Ishikawa (cell line): Measurements from ENCODE around the gene DISP1.

Source experiments
- CEBPB ChIP-seq: IDR thresholded peaks from 2 replicates; pipeline ENCODE4 v1.6.1; 2012
- CREB1 ChIP-seq: IDR thresholded peaks from 2 replicates; pipeline ENCODE4 v1.6.1; 2012; ENCODE audit warnings: low read depth
- EGR1 ChIP-seq: IDR thresholded peaks from 2 replicates; pipeline ENCODE4 v1.6.1; 2012
- EP300 ChIP-seq: IDR thresholded peaks from 2 replicates; pipeline ENCODE4 v1.6.1; 2012; ENCODE audit warnings: borderline replicate concordance
- FOXM1 ChIP-seq: IDR thresholded peaks from 2 replicates; pipeline ENCODE4 v1.6.1; 2012; ENCODE audit warnings: low read depth, borderline replicate concordance
- NFIC ChIP-seq: IDR thresholded peaks from 2 replicates; pipeline ENCODE4 v1.6.1; 2012
- RAD21 ChIP-seq: IDR thresholded peaks from 2 replicates; pipeline ENCODE4 v1.6.1; 2012; ENCODE audit warnings: low read depth
- REST ChIP-seq: IDR thresholded peaks from 2 replicates; pipeline ENCODE4 v1.6.1; 2012; ENCODE audit warnings: low read depth, mild to moderate bottlenecking
- TAF1 ChIP-seq: IDR thresholded peaks from 2 replicates; pipeline ENCODE4 v1.6.1; 2012; ENCODE audit warnings: low read depth, mild to moderate bottlenecking
- TCF12 ChIP-seq: IDR thresholded peaks from 2 replicates; pipeline ENCODE4 v1.6.1; 2012; ENCODE audit warnings: low read depth
- TEAD4 ChIP-seq: IDR thresholded peaks from 2 replicates; pipeline ENCODE4 v1.6.1; 2012
- YY1 ChIP-seq: IDR thresholded peaks from 2 replicates; pipeline ENCODE4 v1.6.1; 2012; ENCODE audit warnings: low read depth
- ZBTB7A ChIP-seq: IDR thresholded peaks from 2 replicates; pipeline ENCODE4 v1.6.1; 2012; ENCODE audit warnings: low read depth
- TF ChIP-seq, protein P1 (sequence below): IDR thresholded peaks from 2 replicates; pipeline ENCODE4 v1.6.1; 2012
- TF ChIP-seq, protein P2 (sequence below): IDR thresholded peaks from 2 replicates; pipeline ENCODE4 v1.6.1; 2012

DISP1 gene

DNA sequence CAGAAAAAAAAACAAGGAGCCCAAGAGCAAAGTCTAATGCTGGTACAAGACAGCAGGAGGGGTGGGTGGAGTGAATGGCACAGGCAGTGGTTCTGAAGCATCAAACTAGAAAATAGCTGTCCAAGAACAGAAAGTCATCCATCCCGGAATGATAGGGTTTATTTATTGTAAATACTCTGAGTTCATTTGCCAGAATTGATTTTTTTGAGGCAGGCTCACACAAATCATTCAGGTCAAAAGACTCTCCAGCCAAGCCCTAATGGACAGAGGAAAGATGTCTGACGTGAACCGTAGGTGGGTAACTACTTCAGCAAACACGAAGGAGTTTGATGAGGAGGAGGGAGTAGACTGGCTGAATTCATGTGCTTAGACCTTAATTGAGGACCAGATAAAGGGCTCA, 13.8 kb upstream of the DISP1 start:
- TF ChIP-seq FOXM1 = no peak
- TF ChIP-seq REST = no peak
- TF ChIP-seq NFIC = no peak
- no peak for TF ChIP-seq TEAD4
- TF ChIP-seq TCF12 = no peak
- TF ChIP-seq ZBTB7A = no peak
- no peak for TF ChIP-seq TAF1
- TF ChIP-seq YY1 = no peak
- TF ChIP-seq, protein P1, sequence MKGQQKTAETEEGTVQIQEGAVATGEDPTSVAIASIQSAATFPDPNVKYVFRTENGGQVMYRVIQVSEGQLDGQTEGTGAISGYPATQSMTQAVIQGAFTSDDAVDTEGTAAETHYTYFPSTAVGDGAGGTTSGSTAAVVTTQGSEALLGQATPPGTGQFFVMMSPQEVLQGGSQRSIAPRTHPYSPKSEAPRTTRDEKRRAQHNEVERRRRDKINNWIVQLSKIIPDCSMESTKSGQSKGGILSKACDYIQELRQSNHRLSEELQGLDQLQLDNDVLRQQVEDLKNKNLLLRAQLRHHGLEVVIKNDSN = no peak
- TF ChIP-seq, protein P2, sequence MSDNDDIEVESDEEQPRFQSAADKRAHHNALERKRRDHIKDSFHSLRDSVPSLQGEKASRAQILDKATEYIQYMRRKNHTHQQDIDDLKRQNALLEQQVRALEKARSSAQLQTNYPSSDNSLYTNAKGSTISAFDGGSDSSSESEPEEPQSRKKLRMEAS = no peak
- TF ChIP-seq CEBPB = no peak
- no peak for TF ChIP-seq EGR1
- TF ChIP-seq CREB1 = no peak
- TF ChIP-seq EP300 = no peak

DNA sequence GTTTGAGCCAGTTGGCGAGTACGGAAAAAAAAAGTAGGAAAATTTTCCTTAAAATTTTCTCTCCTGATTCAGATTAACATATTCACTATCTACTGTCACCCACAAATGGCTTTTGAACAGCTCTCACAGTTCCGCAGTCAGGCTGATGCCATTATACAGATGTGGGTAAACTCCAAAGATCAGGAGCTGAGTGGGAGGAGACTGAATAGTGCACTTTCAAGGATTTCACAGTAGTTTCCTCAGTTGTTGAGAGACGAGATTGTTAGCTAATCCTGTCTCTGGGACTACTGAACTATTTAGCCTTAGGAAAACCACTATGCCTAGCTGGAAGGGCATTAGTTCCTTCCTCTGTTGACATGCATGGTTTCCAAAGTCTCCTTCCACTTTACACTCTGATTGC, 3.2 kb upstream of the DISP1 start:
- no peak for TF ChIP-seq CEBPB
- TF ChIP-seq RAD21 = no peak
- TF ChIP-seq NFIC = no peak
- no peak for TF ChIP-seq FOXM1
- no peak for TF ChIP-seq TEAD4
- TF ChIP-seq, protein P1 = no peak
- TF ChIP-seq CREB1 = no peak
- no peak for TF ChIP-seq TAF1
- TF ChIP-seq YY1 = no peak
- no peak for TF ChIP-seq TCF12
- TF ChIP-seq, protein P2 = no peak
- no peak for TF ChIP-seq EP300
- no peak for TF ChIP-seq EGR1
- no peak for TF ChIP-seq ZBTB7A
- TF ChIP-seq REST = no peak

DNA sequence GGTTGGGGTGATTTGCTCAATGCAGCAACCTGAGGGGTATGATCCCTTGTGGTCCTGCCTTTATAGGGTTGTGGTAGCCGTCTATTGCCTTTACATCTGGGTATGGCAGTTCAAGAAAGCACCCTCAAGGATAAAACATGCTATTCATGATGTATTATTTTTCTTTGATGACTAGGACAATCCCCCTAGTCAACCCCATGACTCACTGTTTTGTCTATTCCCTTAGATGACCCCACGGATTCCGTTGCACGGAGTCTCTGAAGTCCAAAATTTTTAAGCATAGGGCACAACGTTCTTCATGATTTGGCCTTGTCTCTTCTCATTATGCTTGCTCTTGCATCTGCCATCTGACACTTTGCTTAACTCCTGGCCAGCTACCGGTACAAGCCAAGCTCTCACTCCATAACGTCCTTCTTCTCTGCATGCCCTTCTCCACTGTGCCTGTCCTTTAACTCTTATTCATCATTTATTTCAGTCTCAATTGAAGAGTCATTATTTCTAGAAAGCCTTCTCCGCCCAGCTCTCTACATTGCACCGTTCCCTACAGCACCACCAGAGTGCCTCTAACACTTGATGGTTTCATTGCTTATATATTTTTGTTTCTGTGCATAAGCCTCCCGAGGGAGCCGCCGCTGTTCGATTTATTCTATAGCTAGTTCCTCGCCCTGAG, 838 bp upstream of the DISP1 start:
- TF ChIP-seq YY1 = no peak
- TF ChIP-seq TCF12 = no peak
- TF ChIP-seq NFIC = no peak
- no peak for TF ChIP-seq CREB1
- TF ChIP-seq CEBPB = no peak
- no peak for TF ChIP-seq TAF1
- no peak for TF ChIP-seq ZBTB7A

- TF ChIP-seq CREB1 (no peak), NFIC (no peak), TAF1 (no peak), YY1 (no peak), EP300 (no peak), RAD21 (no peak), CEBPB (no peak), REST (no peak), TCF12 (no peak), FOXM1 (no peak), TEAD4 (no peak), ZBTB7A (no peak), EGR1 (no peak)
- TF ChIP-seq, protein P2 = no peak
- TF ChIP-seq, protein P1 = no peak
Measured at GRCh38 chr1:222815440-222815765, 564 bp downstream of the DISP1 start.
